Subcutaneous adipose tissue (tissue), 4 donors: ENCODE results near the gene QRICH1. TPM values are rescaled to one million over a fixed set of nuclear protein-coding genes. Genes with fewer than 3 reads are reported as not detected.

Experiments used
- CTCF ChIP-seq: fragments of 450-650 bp; IDR thresholded peaks from one replicate; pipeline ENCODE4 v1.5.1; 2016; ENCODE audit warnings: low read depth, mild to moderate bottlenecking, control low read depth, antibody characterized with exemption, moderate library complexity
- total RNA-seq, 4 donors: library from RNA; depleted of rRNA; stranded (reverse); fragments of >200 nt; gene quantifications; one replicate each; pipeline ENCODE4 v1.1.0, GENCODE V29; 2016

QRICH1 gene
- total RNA-seq, 4 donors from 2014 or later = 47.9 to 90.7 (median 76.5) TPM

GRCh38 chr3:49122451-49122850, 28.6 kb upstream of the QRICH1 start:
- TF ChIP-seq CTCF = no peak

GRCh38 chr3:49122022-49122421, 28.2 kb upstream of the QRICH1 start:
- TF ChIP-seq CTCF = no peak

GRCh38 chr3:49121132-49121736, 27.4 kb upstream of the QRICH1 start:
- no peak for TF ChIP-seq CTCF

- TF ChIP-seq CTCF = no peak
Observed at GRCh38 chr3:49120438-49121131, 26.7 kb upstream of the QRICH1 start, which contains the start of gene USP19. USP19 (minus strand) TSS chr3:49120823; CDS start chr3:49119145, 1,678 bp downstream.

GRCh38 chr3:49120096-49120437, 26.2 kb upstream of the QRICH1 start:
- TF ChIP-seq CTCF = no peak

- no peak for TF ChIP-seq CTCF
Observed at GRCh38 chr3:49119439-49119838, 25.6 kb upstream of the QRICH1 start.

- TF ChIP-seq CTCF = no peak
Observed at GRCh38 chr3:49119036-49119435, 25.2 kb upstream of the QRICH1 start.
